SK-N-SH (cell line): ENCODE measurements around the gene THSD7B. TPM values are rescaled to one million over a fixed set of nuclear protein-coding genes. Genes with fewer than 3 reads are reported as not detected.

ENCODE experiments used
- CTCF ChIA-PET: fragments of 300-600, 350-600 bp; formaldehyde crosslinking; extraction: SDS; loops from one replicate; lab custom pipeline; 2021; lab: Yijun Ruan, JAX
- POLR2A ChIA-PET: fragments of 350-600 bp; sonication (Branson Sonifier 250); formaldehyde crosslinking; extraction: SDS; loops from one replicate; lab custom pipeline; 2020; ENCODE audit warnings: antibody characterized with exemption, inconsistent platforms; lab: Yijun Ruan, JAX
- DNase-seq: peaks from one replicate; pipeline ENCODE4 v3.0.0; 2012
- H2AFZ ChIP-seq: fragments of 200-600 bp; sonication (generic); 2 replicates; pipeline ENCODE4 v1.8.1; 2016; ENCODE audit warnings: antibody characterized with exemption, mild to moderate bottlenecking, low read depth
- H3F3A ChIP-seq: fragments of 200-600 bp; sonication (generic); replicated peaks from 2 replicates; pipeline ENCODE3; 2016; ENCODE audit warnings: antibody characterized with exemption, mild to moderate bottlenecking; ENCODE audit not compliant: insufficient read depth
- H3K27ac ChIP-seq, 2 experiments: fragments of 200-500 bp in 1 of 2; fragments of 200-600 bp in 1 of 2; sonication (Bioruptor generic) in 1 of 2; sonication (generic), shearing (Covaris generic) in 1 of 2; 2 replicates each; pipeline versions ENCODE4 v1.5.1 to v1.6.1; 2014 to 2016; ENCODE audit warnings: low read depth in 2 of 2, inconsistent platforms in 1 of 2, low read length in 1 of 2, mild to moderate bottlenecking in 1 of 2, mixed read lengths in 1 of 2
- H3K27me3 ChIP-seq: fragments of 200-600 bp; sonication (generic), shearing (Covaris generic); 2 replicates; pipeline ENCODE4 v1.6.1; 2016; ENCODE audit warnings: mixed run types; ENCODE audit not compliant: insufficient read depth
- H3K36me3 ChIP-seq, 2 experiments: fragments of 200-500 bp in 1 of 2; fragments of 200-600 bp in 1 of 2; sonication (Bioruptor generic) in 1 of 2; sonication (generic) in 1 of 2; replicated peaks in 1 of 2; 2 replicates each; pipeline versions ENCODE3 to v1.5.1; 2014 to 2016; ENCODE audit warnings: low read length in 1 of 2, mild to moderate bottlenecking in 1 of 2; ENCODE audit not compliant: insufficient read depth in 2 of 2, control insufficient read depth in 1 of 2
- H3K4me1 ChIP-seq, 2 experiments: fragments of 200-500 bp in 1 of 2; fragments of 200-600 bp in 1 of 2; sonication (Bioruptor generic) in 1 of 2; sonication (generic), shearing (Covaris generic) in 1 of 2; 2 replicates each; pipeline versions ENCODE4 v1.5.1 to v1.6.1; 2014 to 2016; ENCODE audit warnings: low read depth in 1 of 2, low read length in 1 of 2, mixed run types in 1 of 2; ENCODE audit not compliant: insufficient read depth in 2 of 2, control insufficient read depth in 1 of 2
- H3K4me2 ChIP-seq: fragments of 200-600 bp; sonication (generic), shearing (Covaris generic); 2 replicates; pipeline ENCODE4 v1.6.1; 2017; ENCODE audit warnings: mixed run types
- H3K4me3 ChIP-seq, 2 experiments: fragments of 200-500 bp in 1 of 2; fragments of 200-600 bp in 1 of 2; sonication (Bioruptor generic) in 1 of 2; sonication (generic), shearing (Covaris generic) in 1 of 2; 2 replicates each; pipeline versions ENCODE4 v1.5.1 to v1.8.1; 2014 to 2016; ENCODE audit warnings: low read depth in 2 of 2, inconsistent platforms in 1 of 2, low read length in 1 of 2, mild to moderate bottlenecking in 1 of 2, mixed read lengths in 1 of 2, moderate library complexity in 1 of 2
- H3K79me2 ChIP-seq: fragments of 200-600 bp; sonication (generic); 2 replicates; pipeline ENCODE4 v1.8.1; 2017; ENCODE audit warnings: mild to moderate bottlenecking; ENCODE audit not compliant: insufficient read depth
- H3K9ac ChIP-seq: fragments of 200-600 bp; sonication (generic); 2 replicates; pipeline ENCODE4 v1.6.1; 2017; ENCODE audit warnings: mixed run types
- H3K9me2 ChIP-seq: fragments of 200-600 bp; sonication (generic); 2 replicates; pipeline ENCODE4 v1.6.1; 2017; ENCODE audit warnings: mixed run types
- H3K9me3 ChIP-seq: fragments of 200-600 bp; sonication (generic); 2 replicates; pipeline ENCODE4 v1.6.1; 2017; ENCODE audit warnings: mixed run types, mild to moderate bottlenecking, moderate library complexity
- H4K20me1 ChIP-seq: fragments of 200-600 bp; sonication (generic); 2 replicates; pipeline ENCODE4 v1.6.1; 2017; ENCODE audit warnings: mild to moderate bottlenecking, mixed run types; ENCODE audit not compliant: insufficient read depth
- GABPA ChIP-seq: IDR thresholded peaks from 2 replicates; pipeline ENCODE4 v1.4.0; 2012; ENCODE audit warnings: low read depth, mild to moderate bottlenecking
- GATA2 ChIP-seq: sonication (generic); formaldehyde crosslinking; IDR thresholded peaks from 2 replicates; pipeline ENCODE4 v1.5.0; 2020; ENCODE audit warnings: mild to moderate bottlenecking, missing genetic modification reagents
- MEF2A ChIP-seq: IDR thresholded peaks from 2 replicates; pipeline ENCODE4 v1.4.0; 2012; ENCODE audit warnings: low read depth, borderline replicate concordance
- MXI1 ChIP-seq: IDR thresholded peaks from 2 replicates; pipeline ENCODE4 v1.6.1; 2012; ENCODE audit warnings: mild to moderate bottlenecking, low read depth, low read length, improper control_type of control experiment
- RCOR1 ChIP-seq: fragments of 150-350 bp; IDR thresholded peaks from 2 replicates; pipeline ENCODE4 v1.6.1; 2017; ENCODE audit warnings: antibody characterized with exemption, low read length
- RFX5 ChIP-seq: IDR thresholded peaks from 2 replicates; pipeline ENCODE4 v1.6.1; 2012; ENCODE audit warnings: mild to moderate bottlenecking, improper control_type of control experiment, low read length
- RXRA ChIP-seq: IDR thresholded peaks from 2 replicates; pipeline ENCODE4 v1.4.0; 2012; ENCODE audit warnings: low read depth, mild to moderate bottlenecking, borderline replicate concordance
- SIN3A ChIP-seq: IDR thresholded peaks from 2 replicates; pipeline ENCODE4 v1.6.1; 2012; ENCODE audit warnings: low read depth, mild to moderate bottlenecking, low read length, moderate library complexity, borderline replicate concordance
- TAF1 ChIP-seq: IDR thresholded peaks from 2 replicates; pipeline ENCODE4 v1.6.1; 2012; ENCODE audit warnings: low read depth, mild to moderate bottlenecking, low read length, moderate library complexity, borderline replicate concordance
- TEAD4 ChIP-seq: IDR thresholded peaks from 2 replicates; pipeline ENCODE4 v1.4.0; 2012; ENCODE audit warnings: mild to moderate bottlenecking, borderline replicate concordance; ENCODE audit not compliant: insufficient read depth
- YY1 ChIP-seq: IDR thresholded peaks from 2 replicates; pipeline ENCODE4 v1.4.0; 2012; ENCODE audit warnings: low read depth, mild to moderate bottlenecking
- WGBS: methylation state at CpG from one replicate; pipeline ENCODE4 v1.1.6; 2017; ENCODE audit warnings: low lambda C conversion rate; 5-methylcytosine and 5-hydroxymethylcytosine counted together
- polyA plus RNA-seq, 3 experiments: library from polyadenylated mRNA; depleted of rRNA; stranded (reverse); fragments of >200 nt; gene quantifications; 2 replicates each; pipeline ENCODE4 v1.2.3, GENCODE V29; 2012
- TF ChIP-seq, protein P1 (sequence below): IDR thresholded peaks from 2 replicates; pipeline ENCODE4 v1.6.1; 2012; ENCODE audit warnings: mild to moderate bottlenecking, low read depth, low read length, moderate library complexity
- TF ChIP-seq, protein P2 (sequence below): fragments of 150-350 bp; IDR thresholded peaks from 2 replicates; pipeline ENCODE4 v1.6.1; 2017; ENCODE audit warnings: antibody characterized with exemption, low read length, low read depth, borderline replicate concordance
- TF ChIP-seq, protein P3 (sequence below): IDR thresholded peaks from 2 replicates; pipeline ENCODE4; 2012
- TF ChIP-seq, protein P4 (sequence below): IDR thresholded peaks from 2 replicates; pipeline ENCODE4 v1.4.0; 2012; ENCODE audit warnings: low read depth
- TF ChIP-seq, protein P5 (sequence below): IDR thresholded peaks from 2 replicates; pipeline ENCODE4 v1.4.0; 2012; ENCODE audit warnings: low read depth, borderline replicate concordance

Gene THSD7B
- polyA plus RNA-seq, 1 of the 3 experiments (the other 2 are of a cell fraction) = not detected

DNA sequence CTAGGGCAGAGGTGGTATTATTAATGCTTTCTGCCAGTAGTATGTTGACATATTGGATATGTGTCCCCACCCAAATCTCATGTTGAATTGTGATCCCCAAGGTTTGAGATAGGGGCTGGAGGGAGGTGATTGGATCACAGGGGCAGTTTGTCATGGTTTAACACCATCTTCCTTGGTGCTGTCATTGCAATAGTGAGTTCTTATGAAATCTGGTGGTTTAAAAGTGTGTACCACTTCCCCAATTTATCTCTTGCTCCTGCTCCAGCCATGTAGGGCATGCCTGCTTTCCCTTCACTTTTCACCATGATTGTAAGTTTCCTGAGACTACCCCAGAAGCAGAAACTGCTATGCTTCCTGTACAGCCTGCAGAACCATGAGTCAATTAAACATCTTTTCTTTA, 47.1 kb upstream of the THSD7B start:
- CTCF ChIA-PET = no interaction called here
- TF ChIP-seq RCOR1 (no peak), TEAD4 (no peak), YY1 (no peak), MEF2A (no peak)
- TF ChIP-seq, protein P1, sequence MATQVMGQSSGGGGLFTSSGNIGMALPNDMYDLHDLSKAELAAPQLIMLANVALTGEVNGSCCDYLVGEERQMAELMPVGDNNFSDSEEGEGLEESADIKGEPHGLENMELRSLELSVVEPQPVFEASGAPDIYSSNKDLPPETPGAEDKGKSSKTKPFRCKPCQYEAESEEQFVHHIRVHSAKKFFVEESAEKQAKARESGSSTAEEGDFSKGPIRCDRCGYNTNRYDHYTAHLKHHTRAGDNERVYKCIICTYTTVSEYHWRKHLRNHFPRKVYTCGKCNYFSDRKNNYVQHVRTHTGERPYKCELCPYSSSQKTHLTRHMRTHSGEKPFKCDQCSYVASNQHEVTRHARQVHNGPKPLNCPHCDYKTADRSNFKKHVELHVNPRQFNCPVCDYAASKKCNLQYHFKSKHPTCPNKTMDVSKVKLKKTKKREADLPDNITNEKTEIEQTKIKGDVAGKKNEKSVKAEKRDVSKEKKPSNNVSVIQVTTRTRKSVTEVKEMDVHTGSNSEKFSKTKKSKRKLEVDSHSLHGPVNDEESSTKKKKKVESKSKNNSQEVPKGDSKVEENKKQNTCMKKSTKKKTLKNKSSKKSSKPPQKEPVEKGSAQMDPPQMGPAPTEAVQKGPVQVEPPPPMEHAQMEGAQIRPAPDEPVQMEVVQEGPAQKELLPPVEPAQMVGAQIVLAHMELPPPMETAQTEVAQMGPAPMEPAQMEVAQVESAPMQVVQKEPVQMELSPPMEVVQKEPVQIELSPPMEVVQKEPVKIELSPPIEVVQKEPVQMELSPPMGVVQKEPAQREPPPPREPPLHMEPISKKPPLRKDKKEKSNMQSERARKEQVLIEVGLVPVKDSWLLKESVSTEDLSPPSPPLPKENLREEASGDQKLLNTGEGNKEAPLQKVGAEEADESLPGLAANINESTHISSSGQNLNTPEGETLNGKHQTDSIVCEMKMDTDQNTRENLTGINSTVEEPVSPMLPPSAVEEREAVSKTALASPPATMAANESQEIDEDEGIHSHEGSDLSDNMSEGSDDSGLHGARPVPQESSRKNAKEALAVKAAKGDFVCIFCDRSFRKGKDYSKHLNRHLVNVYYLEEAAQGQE = no peak
- TF ChIP-seq, protein P2, sequence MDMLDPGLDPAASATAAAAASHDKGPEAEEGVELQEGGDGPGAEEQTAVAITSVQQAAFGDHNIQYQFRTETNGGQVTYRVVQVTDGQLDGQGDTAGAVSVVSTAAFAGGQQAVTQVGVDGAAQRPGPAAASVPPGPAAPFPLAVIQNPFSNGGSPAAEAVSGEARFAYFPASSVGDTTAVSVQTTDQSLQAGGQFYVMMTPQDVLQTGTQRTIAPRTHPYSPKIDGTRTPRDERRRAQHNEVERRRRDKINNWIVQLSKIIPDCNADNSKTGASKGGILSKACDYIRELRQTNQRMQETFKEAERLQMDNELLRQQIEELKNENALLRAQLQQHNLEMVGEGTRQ = no peak
- TF ChIP-seq, protein P3, sequence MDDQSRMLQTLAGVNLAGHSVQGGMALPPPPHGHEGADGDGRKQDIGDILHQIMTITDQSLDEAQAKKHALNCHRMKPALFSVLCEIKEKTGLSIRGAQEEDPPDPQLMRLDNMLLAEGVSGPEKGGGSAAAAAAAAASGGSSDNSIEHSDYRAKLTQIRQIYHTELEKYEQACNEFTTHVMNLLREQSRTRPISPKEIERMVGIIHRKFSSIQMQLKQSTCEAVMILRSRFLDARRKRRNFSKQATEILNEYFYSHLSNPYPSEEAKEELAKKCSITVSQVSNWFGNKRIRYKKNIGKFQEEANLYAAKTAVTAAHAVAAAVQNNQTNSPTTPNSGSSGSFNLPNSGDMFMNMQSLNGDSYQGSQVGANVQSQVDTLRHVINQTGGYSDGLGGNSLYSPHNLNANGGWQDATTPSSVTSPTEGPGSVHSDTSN = no peak
- TF ChIP-seq, all 33 proteins: peak for 0
- Histone ChIP-seq H3K9me2 (no peaks in the 10 kb centered on the region), H4K20me1 (no peaks in the 10 kb centered on the region), H3K9me3 (no peaks in the 10 kb centered on the region), H3K79me2 (no peaks in the 10 kb centered on the region), H3K9ac (no peak overlapping the region), H3F3A (no peaks in the 10 kb centered on the region), H3K4me1 (no peaks in the 10 kb centered on the region), H3K4me2 (no peak overlapping the region), H3K27me3 (no peaks in the 10 kb centered on the region), H3K36me3 (no peaks in the 10 kb centered on the region), H3K4me3 (no peak overlapping the region), H2AFZ (no peak overlapping the region), H3K27ac (no peak overlapping the region)
- POLR2A ChIA-PET = no interaction called here
- DNase-seq = no peak

DNA sequence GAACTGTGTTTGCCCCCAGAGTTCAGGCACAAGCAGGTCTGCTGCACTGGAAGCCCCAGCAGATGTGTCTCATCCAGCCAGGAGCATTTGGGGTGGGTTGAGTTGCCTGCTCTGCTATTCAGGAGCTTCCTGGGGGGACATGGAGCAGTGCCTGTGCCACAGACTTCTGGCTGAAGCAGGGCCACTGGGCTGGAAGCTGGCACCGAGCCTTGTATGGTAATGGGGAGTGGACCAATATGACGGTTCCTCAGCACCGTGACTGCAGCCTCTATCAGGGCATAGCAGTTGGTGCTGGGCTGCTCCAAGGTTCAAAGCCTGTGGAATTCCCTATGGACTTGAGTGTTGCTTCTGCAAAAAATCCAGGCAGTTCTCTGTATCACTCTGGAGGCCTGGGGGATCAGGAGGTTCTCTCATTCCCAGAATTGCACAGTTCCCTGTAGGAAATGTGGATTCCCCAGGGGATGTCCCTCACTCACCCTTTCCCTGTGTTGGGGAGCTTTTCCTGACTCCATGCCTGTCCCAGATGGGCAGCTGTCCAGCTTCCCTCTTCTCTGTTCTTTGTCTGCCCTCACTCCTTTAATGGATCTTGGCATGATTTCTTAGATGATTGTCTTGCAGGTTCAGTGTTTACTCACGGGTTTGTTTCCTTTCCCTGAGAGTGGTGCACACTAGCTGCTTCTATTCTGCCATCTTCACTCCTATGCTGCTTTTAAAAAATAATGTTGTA, 37.2 kb upstream of the THSD7B start:
- no peak overlapping the region for H3K27ac ChIP-seq
- ChIA-PET CTCF (interaction anchor here (1.9 kb wide), 1 partner anchor 9 kb away, joined by 10 read pairs; no protein-coding TSS in a partner anchor), POLR2A (no interaction called here)
- no peaks in the 10 kb centered on the region for H3F3A ChIP-seq
- no peak overlapping the region for H2AFZ ChIP-seq
- no peak overlapping the region for H3K4me3 ChIP-seq
- TF ChIP-seq MXI1 (no peak), SIN3A (no peak), GABPA (no peak), RFX5 (no peak), TAF1 (no peak), RXRA (no peak), MEF2A (no peak), GATA2 (CRISPR knock-in tag) (no peak)
- TF ChIP-seq, protein P4, sequence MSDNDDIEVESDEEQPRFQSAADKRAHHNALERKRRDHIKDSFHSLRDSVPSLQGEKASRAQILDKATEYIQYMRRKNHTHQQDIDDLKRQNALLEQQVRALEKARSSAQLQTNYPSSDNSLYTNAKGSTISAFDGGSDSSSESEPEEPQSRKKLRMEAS = no peak
- TF ChIP-seq, protein P1 = no peak
- TF ChIP-seq, protein P5, sequence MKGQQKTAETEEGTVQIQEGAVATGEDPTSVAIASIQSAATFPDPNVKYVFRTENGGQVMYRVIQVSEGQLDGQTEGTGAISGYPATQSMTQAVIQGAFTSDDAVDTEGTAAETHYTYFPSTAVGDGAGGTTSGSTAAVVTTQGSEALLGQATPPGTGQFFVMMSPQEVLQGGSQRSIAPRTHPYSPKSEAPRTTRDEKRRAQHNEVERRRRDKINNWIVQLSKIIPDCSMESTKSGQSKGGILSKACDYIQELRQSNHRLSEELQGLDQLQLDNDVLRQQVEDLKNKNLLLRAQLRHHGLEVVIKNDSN = no peak
- H3K36me3 ChIP-seq = no peaks in the 10 kb centered on the region
- no peaks in the 10 kb centered on the region for H3K9me2 ChIP-seq
- WGBS = 0% methylated on average over 3 of the region's 4 CpGs
- peaks cover 0 to 6% of the 10 kb centered on the region in 2 experiments; a peak in 1 of 4 replicates for H3K4me1 ChIP-seq
- H3K27me3 ChIP-seq = no peaks in the 10 kb centered on the region
- DNase-seq = no peak
- no peaks in the 10 kb centered on the region for H3K9me3 ChIP-seq
- no peaks in the 10 kb centered on the region for H3K79me2 ChIP-seq
- no peak overlapping the region for H3K9ac ChIP-seq
- no peaks in the 10 kb centered on the region for H4K20me1 ChIP-seq
- no peak overlapping the region for H3K4me2 ChIP-seq
